SHP77 treated with DMSO at 0.1 percent for 48 hours (cell line): ENCODE results near the gene SLBP.
A peak's percentile ranks its signal among the peaks of the same experiment; 100 is the strongest.

Experiments
- DNase-seq: peaks from one replicate; lab custom pipeline; 2025; lab: John Stamatoyannopoulos, UW

The SLBP gene

DNA sequence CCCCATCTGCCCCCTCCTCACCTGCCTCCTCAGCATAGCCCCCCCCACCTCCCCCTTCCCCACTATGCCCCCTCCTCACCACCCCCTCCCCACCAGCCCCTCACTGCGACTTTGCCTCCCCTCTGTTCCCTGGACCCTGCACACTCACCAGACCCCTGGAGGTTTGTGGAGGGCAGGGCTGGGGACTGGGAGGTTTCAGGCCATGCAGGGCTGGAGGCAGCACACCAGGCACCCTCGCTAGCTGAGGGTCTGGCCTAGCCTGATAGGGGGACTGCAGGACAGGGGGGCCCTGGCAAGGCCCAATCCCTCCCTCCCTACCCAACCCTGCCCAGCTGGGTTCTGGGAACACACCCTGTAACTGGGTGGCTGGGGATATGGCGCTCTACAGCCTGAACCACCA is 37.3 kb upstream of the SLBP start:
- DNase-seq, result no peak

DNA sequence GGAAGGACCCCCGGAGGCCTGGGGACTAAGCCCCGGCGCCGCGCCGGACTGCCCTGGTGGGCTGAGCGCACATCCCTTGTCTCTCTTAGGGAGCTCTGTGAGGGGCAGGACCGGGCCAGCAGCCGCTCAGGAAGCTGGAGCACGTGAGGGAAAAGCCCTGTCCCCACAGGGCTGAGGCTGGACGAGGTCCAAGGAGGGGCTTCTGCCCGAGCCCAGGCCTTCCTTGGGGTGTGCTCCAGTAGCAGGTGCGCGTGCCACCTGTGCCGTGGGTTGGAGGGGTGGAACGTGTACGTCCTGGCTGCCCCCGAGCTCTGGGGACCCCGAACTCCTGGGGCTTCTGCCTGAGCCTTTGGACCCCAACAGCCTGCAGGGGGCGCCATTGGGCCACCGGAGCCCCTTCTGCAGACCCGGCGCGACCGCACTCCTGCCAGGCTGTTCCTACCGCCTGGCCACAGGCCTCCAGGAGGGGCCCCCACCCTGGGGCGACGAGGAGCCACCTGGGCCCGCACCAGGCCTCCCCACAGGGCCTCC is 36.4 kb upstream of the SLBP start:
- DNase-seq, result peak; percentile 0

DNA sequence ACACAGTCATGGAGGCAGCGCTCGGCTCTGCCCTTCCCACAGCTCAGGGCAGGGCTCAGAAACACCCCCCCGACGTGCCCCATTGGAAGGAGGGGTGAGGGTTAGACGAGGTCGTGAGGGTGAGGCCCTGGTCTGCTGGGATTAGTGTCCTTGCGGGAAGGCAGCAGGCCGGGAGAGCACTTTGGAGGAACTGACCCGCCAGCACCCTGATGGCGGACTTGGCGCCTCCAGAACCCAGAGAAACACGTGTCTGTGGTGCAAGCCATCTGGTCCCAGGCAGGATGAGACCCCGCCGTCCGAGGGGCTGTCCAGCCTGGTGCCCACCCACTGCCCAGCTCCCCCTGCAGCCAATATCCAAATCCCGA is 35.5 kb upstream of the SLBP start:
- DNase-seq, result no peak

DNA sequence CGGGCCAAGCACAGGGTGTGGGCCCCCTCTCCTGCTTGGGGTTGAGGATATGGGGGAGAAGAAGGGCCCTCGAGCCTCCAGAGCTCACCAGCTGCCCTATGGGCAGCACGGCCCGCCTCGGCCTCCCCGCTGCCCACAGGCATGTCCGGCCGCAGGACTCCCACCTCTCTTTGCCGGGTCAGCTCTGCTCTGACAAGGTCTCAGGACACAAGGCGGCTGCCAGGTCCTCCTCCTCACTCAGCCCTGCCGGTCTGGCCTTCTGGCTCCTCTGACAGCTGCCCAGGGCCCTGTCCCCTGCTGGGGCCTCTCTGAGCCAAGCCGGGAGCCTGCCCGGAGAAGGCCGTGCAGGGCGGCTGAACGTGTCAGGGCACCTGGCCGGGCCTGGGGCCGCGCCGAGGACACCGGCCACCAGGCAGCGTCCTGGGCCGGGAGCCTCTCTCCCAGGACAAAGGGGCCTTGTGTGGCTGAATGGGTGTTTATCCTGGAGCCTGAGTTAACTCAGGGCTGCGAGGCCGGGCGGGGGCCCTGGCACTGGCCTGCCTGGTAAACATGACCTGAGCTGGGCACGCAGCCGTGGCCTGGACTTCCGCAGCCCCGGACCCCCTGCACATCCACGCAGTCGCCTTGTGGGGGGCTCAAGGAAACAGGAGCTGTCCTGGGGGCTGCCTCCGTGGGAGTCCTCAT is 34.9 kb upstream of the SLBP start:
- no peak for DNase-seq

DNA sequence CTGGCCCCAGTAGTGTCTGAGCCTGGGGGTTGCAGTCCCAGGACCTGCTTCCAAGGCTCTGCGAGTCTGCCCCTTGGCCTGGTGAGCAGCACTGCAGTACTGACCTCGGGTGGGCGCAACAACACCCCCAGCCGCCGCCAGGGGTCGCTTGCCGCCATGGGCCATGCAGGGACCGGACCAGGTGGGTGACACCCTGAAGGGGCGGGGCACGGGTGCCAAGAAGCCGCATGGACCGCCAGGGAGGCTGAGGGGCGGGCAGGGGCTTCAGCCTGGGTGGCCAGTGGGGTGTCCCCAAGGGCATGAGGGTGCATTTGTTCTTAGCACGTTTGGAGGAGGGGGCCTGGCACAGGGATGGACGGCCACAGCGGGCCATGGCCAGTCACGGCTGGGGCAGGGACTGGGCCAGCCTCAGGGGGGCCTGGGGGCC is 34.2 kb upstream of the SLBP start:
- DNase-seq, result no peak

DNA sequence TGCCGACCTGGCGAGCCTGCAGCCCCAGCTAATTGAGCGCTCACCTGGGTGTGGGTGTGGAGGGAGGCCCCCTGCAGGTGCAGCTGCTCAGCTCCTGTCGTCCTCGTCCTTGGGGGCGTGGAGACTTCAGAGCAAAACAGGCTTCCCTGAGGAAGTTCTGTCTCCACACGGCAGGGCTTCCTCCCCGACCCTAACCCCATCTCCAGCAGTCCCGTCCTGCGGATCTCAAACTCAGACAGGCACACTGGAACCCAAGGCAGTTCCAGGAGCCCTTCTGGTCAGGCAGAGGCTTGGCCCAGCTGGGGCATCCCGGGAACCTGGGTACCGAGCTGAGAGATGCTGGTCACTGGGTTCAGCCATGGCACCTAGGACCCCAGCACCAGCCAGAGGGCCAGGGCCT is 33.6 kb upstream of the SLBP start:
- no peak for DNase-seq

DNA sequence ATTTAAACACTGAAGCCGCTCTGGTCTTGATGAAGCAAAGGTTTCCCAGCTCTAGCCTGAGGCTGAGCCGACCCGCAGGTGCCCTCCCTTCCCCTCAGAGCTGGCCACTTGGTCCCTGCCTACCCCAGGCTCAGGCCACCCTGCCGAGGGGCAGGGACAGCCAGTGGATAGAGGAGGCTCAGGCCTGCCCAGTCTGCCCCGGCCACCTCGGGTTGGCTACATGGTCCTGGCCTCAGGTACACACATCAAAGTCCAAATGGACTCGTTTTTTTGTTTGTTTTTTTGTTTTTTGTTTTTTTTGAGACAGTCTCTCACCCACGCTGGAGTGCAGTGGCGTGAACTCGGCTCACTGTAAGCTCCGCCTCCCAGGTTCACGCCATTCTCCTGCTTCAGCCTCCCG is 33.0 kb upstream of the SLBP start:
- DNase-seq, result no peak

DNA sequence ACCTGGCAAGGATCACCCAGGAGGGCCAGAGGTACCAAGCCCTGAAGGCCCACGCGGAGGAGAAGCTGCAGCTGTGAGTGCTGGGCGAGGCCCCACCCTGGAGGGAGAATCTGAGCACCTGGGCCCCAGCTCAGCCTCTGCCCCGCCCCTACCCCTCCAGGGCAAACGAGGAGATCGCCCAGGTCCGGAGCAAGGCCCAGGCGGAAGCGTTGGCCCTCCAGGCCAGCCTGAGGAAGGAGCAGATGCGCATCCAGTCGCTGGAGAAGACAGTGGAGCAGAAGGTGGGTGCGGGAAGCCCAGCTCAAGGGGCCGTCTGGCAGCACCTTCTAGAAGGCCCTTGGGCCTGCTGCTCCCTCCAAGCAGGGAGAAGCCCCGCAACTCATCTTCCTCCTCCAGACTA is 32.4 kb upstream of the SLBP start:
- no peak for DNase-seq

DNA sequence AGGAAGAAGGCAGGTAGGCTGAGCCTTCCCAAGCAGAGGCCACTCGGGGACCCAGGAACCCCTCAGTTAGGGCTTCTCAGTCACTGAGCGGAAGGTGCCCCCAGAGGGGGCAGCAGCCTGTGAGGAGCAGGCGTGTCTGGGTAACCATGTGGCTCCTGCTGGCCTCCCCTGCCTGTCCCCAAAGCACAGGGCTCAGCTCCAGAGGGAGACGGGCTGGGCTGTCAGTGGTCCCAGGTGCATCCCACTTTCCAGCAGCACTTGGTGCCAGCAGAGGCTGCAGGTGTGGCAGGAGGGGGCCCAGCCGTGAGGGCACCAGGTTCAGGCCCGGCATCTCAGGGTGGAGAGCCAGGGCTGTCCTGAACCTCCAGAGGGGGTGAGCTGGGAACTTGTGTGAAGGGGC is 31.9 kb upstream of the SLBP start:
- no peak for DNase-seq

DNA sequence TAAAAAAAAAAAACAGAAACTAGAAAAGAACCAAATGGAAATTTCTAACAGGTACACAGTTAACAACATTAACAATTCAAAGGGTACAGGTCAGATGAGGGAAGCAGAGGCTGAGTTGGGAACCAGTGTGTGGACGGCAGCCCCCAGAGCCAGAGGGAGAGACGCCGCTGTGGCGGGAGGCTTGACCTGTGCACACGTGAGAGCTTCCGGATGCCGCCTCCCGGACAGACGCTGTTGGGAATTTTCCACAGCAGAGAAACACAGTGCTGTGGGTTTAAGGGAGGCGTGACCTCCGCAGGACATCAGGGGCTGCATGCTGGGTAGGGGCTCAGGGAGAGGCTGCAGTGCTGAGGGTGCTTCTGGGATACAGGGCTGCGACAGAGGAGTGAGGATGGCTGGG is 31.4 kb upstream of the SLBP start:
- no peak for DNase-seq

DNA sequence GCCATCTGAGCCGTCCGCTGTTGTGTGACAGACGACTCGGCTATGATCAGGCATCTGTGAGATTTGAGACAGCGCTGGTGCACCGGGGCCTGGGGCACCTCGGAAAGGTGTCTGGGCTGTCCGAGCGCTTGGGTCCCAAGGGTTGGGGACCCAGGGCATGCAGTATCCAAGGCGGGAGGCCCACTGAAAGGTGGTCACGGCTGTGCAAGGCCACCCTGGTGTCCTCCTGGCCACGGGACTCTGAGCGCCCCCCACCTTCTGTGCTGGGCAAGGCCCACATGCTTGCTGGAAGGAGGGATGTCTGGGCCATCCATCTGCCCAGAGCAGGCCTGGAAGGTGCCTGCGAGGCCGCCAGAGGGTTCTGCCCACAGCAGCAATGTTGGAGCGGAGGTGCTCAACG is 29.1 kb upstream of the SLBP start:
- no peak for DNase-seq

DNA sequence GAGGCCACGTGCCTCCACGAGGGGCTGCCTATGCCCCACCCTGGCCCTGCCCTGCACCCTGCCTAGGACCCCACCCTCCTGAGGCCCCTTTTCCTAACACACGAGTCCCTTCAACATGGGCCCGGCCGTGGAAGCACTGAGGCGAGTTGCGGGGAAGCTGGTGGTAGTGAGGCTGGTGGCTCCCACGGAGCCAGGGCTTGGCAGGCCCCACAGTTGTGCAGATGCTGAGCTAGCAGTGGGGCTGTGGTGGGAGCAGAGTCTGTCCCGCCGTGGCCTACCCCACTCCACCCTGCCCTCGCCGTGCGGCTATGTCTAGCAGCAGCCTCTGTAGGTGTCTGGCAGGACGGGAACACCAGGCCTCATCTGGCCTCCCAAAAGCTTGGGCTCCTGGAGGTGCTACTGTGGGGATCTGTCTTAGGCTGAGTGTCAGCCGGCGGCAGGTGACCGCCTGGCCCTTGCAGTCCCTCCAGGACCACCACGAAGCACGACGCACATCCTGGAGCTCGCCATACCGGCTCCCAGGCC is 28.0 kb upstream of the SLBP start:
- no peak for DNase-seq

DNA sequence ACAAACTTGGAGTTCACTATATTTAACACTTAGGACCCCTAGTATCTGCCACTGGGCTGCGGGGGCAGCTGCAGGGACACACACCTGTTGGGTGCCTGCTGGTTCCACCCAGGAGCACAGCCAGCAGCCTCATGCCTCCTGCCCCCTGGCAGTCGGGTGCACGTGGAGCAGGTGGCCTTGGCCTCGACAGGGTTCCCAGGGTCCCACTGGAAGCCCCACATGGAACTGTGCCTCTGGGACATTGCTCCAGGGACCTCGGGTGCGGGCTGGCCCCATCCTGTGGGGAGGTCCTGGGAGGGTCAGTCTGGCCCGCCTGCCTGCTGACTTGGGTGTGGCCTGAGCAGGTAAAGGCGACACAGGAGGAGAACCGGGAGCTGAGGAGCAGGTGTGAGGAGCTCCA is 27.2 kb upstream of the SLBP start:
- no peak for DNase-seq

DNA sequence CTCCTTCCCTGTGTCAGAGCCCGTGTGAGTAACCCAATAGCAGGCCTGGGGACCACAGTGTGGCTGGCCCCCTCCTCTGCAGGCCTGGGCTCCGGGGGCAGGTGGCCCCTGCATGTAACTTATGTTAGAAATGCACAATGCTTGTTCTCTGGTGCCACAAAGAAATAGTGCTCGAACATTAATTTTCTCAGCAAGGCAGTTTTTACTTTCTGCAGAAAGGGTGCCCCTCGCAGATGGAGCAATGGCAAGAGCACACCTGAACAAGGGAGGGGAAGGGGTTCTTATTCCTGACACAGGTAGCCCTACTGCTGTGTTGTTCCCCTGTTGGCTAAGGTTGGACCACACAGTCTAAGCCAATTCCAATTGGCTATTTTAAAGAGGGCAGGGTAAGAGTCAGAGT is 26.3 kb upstream of the SLBP start:
- DNase-seq, result no peak

DNA sequence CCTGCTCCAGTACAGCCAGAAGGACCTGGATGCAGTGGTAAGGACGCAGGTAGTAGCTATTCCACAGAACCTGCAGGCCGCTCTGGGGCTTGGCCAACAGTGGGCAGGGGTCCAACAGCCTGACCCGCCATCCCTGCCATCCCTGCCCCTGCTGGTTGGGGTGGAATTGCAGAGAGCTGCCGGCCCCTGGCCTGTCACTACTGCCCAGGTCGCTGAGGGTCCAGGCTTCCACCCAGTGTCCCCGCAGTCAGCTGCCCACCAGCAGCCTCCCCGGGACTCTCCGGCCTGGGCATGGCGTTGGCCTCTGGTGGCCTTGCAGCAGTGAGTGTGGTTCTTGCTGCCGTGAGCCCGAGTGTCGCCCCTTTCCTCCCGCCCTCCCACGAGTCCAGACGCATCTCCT is 25.5 kb upstream of the SLBP start:
- DNase-seq, result no peak

DNA sequence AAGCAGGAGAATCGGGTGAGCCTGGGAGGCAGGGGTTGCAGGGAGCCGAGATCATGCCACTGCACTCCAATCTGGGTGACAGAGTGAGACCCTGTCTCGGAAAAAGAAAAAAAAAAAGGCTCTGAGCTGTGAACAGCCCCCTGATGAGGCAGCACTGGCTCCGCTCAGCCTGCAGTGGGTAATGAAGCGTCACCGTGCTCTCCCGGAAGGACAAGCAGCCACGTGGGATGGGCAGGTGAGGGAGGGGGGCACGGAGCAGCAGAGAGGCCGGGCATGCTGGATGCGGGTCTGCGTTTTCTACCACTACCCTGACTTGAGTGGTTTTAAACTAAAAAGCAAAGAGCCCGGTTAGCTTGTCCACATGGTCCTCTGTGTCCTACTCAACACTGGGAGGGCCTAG is 24.7 kb upstream of the SLBP start:
- DNase-seq, result no peak

DNA sequence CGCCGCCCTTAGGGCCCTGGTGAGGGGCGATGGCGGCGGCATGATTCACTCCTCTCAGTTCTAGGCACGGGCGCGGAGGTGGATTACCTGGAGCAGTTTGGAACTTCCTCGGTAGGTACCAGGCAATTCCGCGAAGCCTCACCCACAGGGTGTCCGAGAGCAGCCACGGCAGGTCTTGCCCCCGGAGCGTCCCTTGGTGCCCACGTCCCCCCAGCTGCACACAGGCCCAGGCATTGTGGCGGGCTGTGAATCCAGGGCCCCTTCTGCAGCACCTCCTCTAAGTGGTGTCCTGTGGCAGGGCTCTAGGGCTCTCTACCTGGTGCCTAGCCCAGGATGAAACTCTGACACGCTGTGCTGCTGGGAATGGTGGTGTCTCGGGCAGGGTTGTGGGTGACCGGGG is 23.1 kb upstream of the SLBP start:
- DNase-seq, result no peak

DNA sequence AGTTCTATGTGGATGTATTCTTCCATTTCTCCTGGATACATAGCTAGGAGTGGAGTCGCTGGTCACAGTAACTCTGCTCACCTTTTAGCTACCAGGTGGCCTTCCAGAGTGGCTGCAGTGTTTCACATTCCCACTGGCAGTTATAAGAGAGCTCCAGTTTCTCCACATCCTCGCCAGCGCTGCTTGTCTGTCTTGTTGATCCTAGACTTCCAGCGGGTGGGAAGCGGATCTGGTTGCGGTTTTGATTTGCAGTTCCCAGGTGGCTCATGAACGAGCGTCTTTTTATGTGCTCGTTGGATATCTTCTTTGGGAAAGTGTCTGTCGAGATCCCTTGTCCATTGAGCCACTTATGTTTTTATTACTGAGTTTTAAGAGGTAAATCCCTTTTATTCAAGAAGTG is 20.8 kb upstream of the SLBP start:
- no peak for DNase-seq

DNA sequence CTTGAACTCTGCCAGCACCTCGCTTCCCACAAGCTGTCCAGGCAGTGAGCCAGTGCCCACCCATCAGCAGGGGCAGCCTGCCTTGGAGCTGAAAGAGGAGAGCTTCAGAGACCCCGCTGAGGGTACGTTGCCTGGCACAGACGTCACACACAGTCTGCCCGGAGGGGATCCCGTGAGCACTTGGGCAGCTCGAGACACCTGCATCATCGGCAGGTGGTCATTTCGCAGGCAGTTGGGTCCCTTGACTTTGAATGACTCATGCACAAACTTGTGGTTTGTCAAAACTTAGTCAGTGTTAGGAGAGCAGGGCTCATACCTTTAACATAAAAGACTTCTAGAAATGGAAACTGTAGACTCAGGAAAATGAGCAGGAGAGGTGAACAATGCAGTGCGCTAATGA is 19.1 kb upstream of the SLBP start:
- no peak for DNase-seq

DNA sequence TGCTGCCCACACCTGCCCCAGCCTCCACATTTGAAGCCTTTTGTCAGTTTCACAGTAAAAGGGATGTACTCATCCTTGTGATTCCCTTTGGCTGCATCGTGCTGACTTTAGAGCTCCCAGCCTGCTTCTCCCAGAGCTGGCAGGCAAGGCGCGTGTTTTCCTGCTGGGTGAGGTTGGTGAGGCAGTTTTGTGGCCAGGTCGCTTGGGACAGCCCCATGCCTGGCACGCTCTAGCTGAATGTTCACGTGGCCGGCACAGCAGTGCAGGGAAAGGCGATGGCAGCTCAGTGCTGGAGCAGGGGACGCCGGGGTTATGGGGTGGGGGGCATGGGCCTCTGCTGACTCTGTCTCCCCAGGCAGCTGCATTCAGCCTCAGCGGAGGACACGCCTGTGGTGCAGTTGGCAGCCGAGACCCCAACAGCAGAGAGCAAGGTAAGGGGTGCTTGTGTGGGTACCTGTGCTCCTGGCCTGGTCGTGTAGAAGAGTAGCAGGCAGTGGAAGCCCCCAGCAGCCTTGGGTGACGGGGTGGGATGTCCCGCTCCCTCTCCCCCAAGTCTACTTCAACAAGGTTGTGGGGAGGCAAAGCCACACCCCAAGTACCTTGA is 18.5 kb upstream of the SLBP start:
- no peak for DNase-seq

DNA sequence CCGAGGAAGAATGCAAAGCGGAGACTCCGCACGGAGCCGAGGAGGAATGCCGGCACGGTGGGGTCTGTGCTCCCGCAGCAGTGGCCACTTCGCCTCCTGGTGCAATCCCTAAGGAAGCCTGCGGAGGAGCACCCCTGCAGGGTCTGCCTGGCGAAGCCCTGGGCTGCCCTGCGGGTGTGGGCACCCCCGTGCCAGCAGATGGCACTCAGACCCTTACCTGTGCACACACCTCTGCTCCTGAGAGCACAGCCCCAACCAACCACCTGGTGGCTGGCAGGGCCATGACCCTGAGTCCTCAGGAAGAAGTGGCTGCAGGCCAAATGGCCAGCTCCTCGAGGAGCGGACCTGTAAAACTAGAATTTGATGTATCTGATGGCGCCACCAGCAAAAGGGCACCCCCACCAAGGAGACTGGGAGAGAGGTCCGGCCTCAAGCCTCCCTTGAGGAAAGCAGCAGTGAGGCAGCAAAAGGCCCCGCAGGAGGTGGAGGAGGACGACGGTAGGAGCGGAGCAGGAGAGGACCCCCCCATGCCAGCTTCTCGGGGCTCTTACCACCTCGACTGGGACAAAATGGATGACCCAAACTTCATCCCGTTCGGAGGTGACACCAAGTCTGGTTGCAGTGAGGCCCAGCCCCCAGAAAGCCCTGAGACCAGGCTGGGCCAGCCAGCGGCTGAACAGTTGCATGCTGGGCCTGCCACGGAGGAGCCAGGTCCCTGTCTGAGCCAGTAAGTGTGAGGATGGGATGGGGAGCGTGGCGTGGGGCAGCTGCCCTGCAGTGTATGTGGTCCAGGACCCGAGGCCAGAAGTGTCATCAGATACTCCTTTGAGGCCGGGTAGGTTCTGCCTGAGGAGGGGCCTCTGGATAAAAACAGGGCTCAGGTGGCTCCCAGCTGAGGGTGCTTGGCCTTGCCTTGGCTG is 16.2 kb upstream of the SLBP start:
- DNase-seq, result no peak

DNA sequence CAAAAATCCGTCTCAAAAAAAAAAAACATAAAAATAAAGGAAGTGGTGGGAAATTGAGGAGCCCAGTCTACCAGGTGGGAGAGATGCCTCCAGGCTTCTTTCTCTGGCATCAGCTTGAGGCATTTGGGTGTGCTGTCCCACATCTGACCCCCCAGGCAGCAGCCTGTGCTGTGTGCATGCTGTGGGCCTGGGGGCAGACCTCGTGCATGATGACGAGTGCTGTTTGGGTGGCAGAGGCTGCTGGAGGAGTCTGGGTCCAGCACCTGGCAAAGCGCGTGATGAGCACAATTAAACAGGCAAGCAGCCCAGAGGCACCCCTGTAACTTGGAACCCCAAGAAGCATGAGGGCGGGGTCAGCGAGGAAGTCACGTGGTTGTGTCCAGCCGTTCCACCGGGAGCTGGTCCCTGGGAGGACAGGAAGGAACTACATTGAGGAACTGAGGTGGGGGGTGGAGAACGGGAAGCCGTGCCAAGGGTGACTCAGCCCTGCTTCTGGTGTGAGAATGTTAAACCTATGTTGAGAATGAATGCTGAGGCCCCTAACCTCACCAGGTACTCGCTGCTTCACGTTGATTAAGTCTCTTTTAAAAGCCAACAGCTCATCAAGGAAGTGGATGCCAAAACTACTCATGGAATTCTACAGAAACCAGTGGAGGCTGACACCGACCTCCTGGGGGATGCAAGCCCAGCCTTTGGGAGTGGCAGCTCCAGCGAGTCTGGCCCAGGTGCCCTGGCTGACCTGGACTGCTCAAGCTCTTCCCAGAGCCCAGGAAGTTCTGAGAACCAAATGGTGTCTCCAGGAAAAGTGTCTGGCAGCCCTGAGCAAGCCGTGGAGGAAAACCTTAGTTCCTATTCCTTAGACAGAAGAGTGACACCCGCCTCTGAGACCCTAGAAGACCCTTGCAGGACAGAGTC is 15.3 kb upstream of the SLBP start:
- no peak for DNase-seq
